ENCODE data around the gene ASXL3.

DNA sequence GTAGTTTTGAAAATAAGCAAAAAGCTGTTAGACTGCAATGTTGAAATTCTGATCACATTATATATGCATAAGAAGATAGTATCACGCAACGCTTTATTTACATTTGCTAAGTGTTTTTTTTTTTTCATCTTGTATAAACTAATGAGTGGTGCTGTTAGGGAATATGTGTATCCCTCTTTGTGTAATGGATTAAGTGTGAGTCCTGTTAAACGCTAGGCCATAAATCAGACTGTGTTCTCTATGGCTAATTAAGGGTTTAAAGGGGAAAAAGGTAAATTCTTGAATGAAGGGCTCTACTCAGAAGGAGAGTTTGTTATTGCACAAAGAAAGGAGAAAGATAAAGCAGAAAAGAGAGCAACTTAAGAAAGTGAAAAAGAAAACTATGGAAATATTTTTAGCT, 4.8 kb upstream of the ASXL3 start:
- no peak for TF ChIP-seq POLR2A (IDR thresholded peaks at IDR 0.05; ENCODE audit: low read depth, low read length)
- no peak for TF ChIP-seq POLR2AphosphoS5 (IDR thresholded peaks at IDR 0.05; ENCODE audit: low read depth, low read length)
- TF ChIP-seq TAF1 (IDR thresholded peaks at IDR 0.05; ENCODE audit: low read depth, low read length), result no peak
- TF ChIP-seq SPI1 (IDR thresholded peaks at IDR 0.05; ENCODE audit: low read depth, low read length), result no peak

Measured in GM12891 (cell line).